HepG2 (cell line): ENCODE measurements around the gene MSH4. TPM values are rescaled to one million over a fixed set of nuclear protein-coding genes. Genes with fewer than 3 reads are reported as not detected.

Experiments
- AGO1 ChIP-seq: fragments of 200-400 bp; formaldehyde crosslinking; IDR thresholded peaks from 2 replicates; pipeline ENCODE4 v1.6.1; 2017; ENCODE audit warnings: mild to moderate bottlenecking, low read depth, low read length, moderate library complexity; ENCODE audit not compliant: poor library complexity, severe bottlenecking
- DNMT3B ChIP-seq: conservative IDR thresholded peaks from 2 replicates; pipeline ENCODE4 v1.6.1; 2016; ENCODE audit warnings: missing biosample characterization, control low read depth
- FOSL1 ChIP-seq: sonication (generic); formaldehyde crosslinking; IDR thresholded peaks from 2 replicates; pipeline ENCODE4 v1.9.0; 2021; ENCODE audit warnings: missing genetic modification reagents, borderline replicate concordance
- FOXA1 ChIP-seq, 2 experiments: fragments of 450-650 bp in 1 of 2; sonication (generic) in 1 of 2; formaldehyde crosslinking in 1 of 2; IDR thresholded peaks; 2 replicates each; pipeline versions ENCODE4 v1.4.0 to v1.6.1; 2016 to 2020; ENCODE audit warnings: missing genetic modification reagents in 1 of 2
- HNRNPLL ChIP-seq: fragments of 200-400 bp; formaldehyde crosslinking; IDR thresholded peaks from 2 replicates; pipeline ENCODE4 v1.6.1; 2017; ENCODE audit warnings: mild to moderate bottlenecking, low read depth, low read length; ENCODE audit not compliant: poor library complexity, severe bottlenecking
- JUN ChIP-seq: sonication (generic); formaldehyde crosslinking; IDR thresholded peaks from 2 replicates; pipeline ENCODE4 v1.4.0; 2020; ENCODE audit warnings: mild to moderate bottlenecking, missing genetic modification reagents
- LRRFIP1 ChIP-seq: sonication (generic); formaldehyde crosslinking; conservative IDR thresholded peaks from 2 replicates; pipeline ENCODE4 v1.4.0; 2020; ENCODE audit warnings: missing genetic modification reagents
- MED1 ChIP-seq: sonication (generic); formaldehyde crosslinking; IDR thresholded peaks from 2 replicates; pipeline ENCODE4 v1.4.0; 2020; ENCODE audit warnings: missing genetic modification reagents
- POLR2A ChIP-seq, 2 experiments: IDR thresholded peaks; 2 replicates each; pipeline ENCODE4 v1.6.1; 2011; ENCODE audit warnings: low read depth in 2 of 2, low read length in 2 of 2, mild to moderate bottlenecking in 1 of 2, moderate library complexity in 1 of 2; ENCODE audit not compliant: insufficient read depth in 1 of 2
- SALL2 ChIP-seq: sonication (generic); formaldehyde crosslinking; IDR thresholded peaks from 2 replicates; pipeline ENCODE4 v1.8.1; 2023; ENCODE audit warnings: mild to moderate bottlenecking, missing genetic modification reagents, inconsistent platforms
- SP140L ChIP-seq: sonication (generic); formaldehyde crosslinking; IDR thresholded peaks from 2 replicates; pipeline ENCODE4 v1.4.0; 2020; ENCODE audit warnings: missing genetic modification reagents, borderline replicate concordance
- TFDP1 ChIP-seq: IDR thresholded peaks from 2 replicates; pipeline ENCODE4 v1.6.1; 2016; ENCODE audit warnings: missing compliant biosample characterization, missing genetic modification reagents, borderline replicate concordance
- TRAFD1 ChIP-seq: sonication (generic); formaldehyde crosslinking; IDR thresholded peaks from 2 replicates; pipeline ENCODE4 v1.5.1; 2020; ENCODE audit warnings: missing genetic modification reagents, mild to moderate bottlenecking, borderline replicate concordance
- ZBED4 ChIP-seq: sonication (generic); formaldehyde crosslinking; IDR thresholded peaks from 2 replicates; pipeline ENCODE4 v1.4.0; 2020; ENCODE audit warnings: missing genetic modification reagents, borderline replicate concordance
- ZBTB38 ChIP-seq: sonication (generic); formaldehyde crosslinking; IDR thresholded peaks from 2 replicates; pipeline ENCODE4 v1.5.1; 2020; ENCODE audit warnings: mild to moderate bottlenecking, missing genetic modification reagents
- ZNF230 ChIP-seq: sonication (generic); formaldehyde crosslinking; IDR thresholded peaks from 2 replicates; pipeline ENCODE4 v1.4.0; 2020; ENCODE audit warnings: mild to moderate bottlenecking, missing genetic modification reagents
- ZNF335 ChIP-seq: sonication (generic); formaldehyde crosslinking; IDR thresholded peaks from 2 replicates; pipeline ENCODE4 v1.4.0; 2020; ENCODE audit warnings: missing genetic modification reagents
- ZNF567 ChIP-seq: sonication (generic); formaldehyde crosslinking; IDR thresholded peaks from 2 replicates; pipeline ENCODE4 v1.8.1; 2023; ENCODE audit warnings: mild to moderate bottlenecking, missing genetic modification reagents, borderline replicate concordance
- ZNF816 ChIP-seq: sonication (generic); formaldehyde crosslinking; IDR thresholded peaks from 2 replicates; pipeline ENCODE4 v1.8.0; 2022; ENCODE audit warnings: missing genetic modification reagents, mild to moderate bottlenecking, borderline replicate concordance
- polyA plus RNA-seq, 8 experiments: library from polyadenylated mRNA; depleted of rRNA in 3 of 8; stranded (reverse) in 7 of 8; unstranded in 1 of 8; fragments of >200 nt; fragmentation: Illumina TruSeq in 4 of 8; extraction: Trizol in 4 of 8; gene quantifications; 2 replicates each; pipeline versions ENCODE4 v1.2.1 to v1.2.3, GENCODE V29; 2011 to 2016; ENCODE audit warnings: low read depth in 4 of 8, missing spikeins in 1 of 8, mixed read lengths in 1 of 8; ENCODE audit not compliant: insufficient read depth in 1 of 8
- total RNA-seq, 5 experiments: library from RNA; depleted of rRNA; stranded (reverse); fragments of >200 nt; fragmentation: Illumina TruSeq; extraction: Trizol; gene quantifications; 2 replicates each; pipeline ENCODE4 v1.2.3, GENCODE V29; 2016; ENCODE audit warnings: low read depth in 1 of 5

MSH4 gene
- total and polyA plus RNA-seq, 2 of the 13 experiments (the other 11 are each of a cell fraction or from before 2014, with no cell fraction given) = 0.01 to 0.09 TPM

GRCh38 chr1:75785983-75786853, 10.5 kb upstream of the MSH4 start, which contains the start of gene RABGGTB (continued):
- TF ChIP-seq LRRFIP1 (no peak), JUN (CRISPR knock-in tag) (peak; percentile 60; the same call in 1 of the 2 replicates), ZNF230 (CRISPR knock-in tag) (peak; percentile 82; the same call in 1 of the 2 replicates), ZBTB38 (peak; percentile 28; the same call in 1 of the 2 replicates), MED1 (peak; percentile 71), FOSL1 (CRISPR knock-in tag) (no peak), ZNF816 (no peak), ZBED4 (CRISPR knock-in tag) (peak; percentile 33; the same call in 1 of the 2 replicates), TRAFD1 (CRISPR knock-in tag) (no peak; the same call in 1 of the 2 replicates), POLR2A (IDR thresholded peaks at IDR 0.05; ENCODE audit: insufficient read depth in 1 of 2, low read depth in 2 of 2, low read length in 2 of 2) (peak; percentile 100), SP140L (CRISPR knock-in tag) (no peak), HNRNPLL (peak; percentile 25), AGO1 (no peak), DNMT3B (CRISPR knock-in tag) (peak; percentile 42; the same call in 1 of the 2 replicates), SALL2 (peak; percentile 86), ZNF567 (0 out of 2 replicates have a peak, but pooled peaks have one; percentile 52), TFDP1 (peak; percentile 67; the same call in 1 of the 2 replicates), FOXA1 (IDR thresholded peaks at IDR 0.05) (no peak), FOXA1 (CRISPR knock-in tag; IDR thresholded peaks at IDR 0.05) (no peak), ZNF335 (CRISPR knock-in tag) (peak; percentile 100)
